GM18498 (cell line): ENCODE measurements around the gene NAP1L4.

Experiments
- ATAC-seq: cut with Tn5 transposase; IDR thresholded peaks from one replicate; pipeline ENCODE4 v1.9.1; 2021; ENCODE audit warnings: mild to moderate bottlenecking, moderate library complexity; ENCODE audit not compliant: unreplicated experiment

NAP1L4 gene

DNA sequence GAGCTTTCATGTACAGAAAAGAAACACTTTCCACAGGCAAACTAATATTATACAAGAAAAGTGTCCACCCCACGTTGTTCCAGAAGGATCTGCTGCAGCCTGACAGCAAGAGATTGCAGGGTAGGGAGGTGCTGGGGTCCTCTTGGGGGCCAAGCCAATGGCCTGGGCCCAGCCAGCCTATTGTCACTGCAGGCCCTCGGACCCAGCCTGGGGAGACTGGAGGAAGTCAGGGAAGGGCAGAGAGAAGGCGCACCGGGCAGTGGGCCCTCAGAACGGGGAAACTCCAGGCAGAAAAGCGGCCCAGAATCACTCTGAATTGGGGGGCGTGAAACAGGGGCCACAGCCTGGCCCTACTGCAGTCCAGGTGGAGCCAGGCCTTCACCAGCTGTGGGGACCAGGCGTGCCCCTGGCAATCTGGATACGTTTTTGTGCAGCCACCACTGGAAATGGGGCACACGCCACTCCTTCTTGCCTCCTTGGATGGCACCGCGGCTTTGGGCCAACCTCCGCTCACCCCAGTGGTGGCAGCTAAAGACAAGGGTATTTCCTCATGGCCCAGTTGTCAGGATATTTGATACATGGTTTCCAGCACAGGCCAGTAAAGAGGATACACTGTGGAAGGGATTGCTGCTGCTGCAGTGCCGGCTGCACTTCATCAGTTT, 3.9 kb upstream of the NAP1L4 start:
- ATAC-seq = no peak

DNA sequence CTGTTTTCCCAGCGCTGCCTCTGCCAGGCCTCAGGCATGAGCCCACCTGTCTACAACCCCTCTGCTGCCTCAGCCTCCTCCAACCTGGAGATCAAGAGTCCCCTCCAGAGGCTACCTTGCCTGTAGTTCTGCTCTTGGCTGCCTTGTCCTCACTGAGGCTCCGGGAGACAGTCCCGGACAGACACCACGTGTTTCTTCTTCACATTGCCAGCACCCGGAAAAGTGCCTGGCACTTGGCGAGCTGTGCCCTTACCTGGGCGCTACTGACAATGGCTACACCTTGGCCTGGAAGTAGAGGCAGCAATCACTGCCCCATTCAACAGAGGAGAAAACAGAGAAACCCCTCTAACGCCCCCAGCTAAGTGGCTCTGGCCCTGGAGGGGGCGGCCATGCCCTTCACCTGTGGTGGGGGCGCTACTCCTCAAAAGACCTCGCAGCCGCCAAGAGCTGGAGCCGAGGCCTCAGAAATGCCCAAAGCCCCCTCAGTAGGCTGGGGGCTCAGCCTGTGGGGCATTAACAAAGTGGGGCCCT, 3.0 kb upstream of the NAP1L4 start:
- ATAC-seq = no peak

GRCh38 chr11:2994336-2994730, 2.2 kb upstream of the NAP1L4 start:
- ATAC-seq = no peak

DNA sequence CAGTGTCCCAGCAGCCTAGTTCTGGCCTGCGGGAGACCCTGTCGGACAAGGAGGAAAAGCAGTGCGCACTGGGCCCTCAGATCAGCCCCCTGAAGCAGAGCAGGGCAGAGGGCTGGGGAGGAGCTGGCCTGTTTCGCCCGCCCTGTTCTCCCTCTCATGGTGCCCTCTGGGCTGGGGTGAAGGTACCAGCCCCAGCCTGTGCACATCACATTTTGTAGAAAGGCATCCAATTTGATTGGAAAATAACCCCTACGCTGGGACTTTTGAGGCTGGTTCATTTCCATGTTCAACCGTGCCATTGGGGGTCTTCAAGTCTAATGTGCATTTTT, 832 bp upstream of the NAP1L4 start:
- ATAC-seq = no peak

DNA sequence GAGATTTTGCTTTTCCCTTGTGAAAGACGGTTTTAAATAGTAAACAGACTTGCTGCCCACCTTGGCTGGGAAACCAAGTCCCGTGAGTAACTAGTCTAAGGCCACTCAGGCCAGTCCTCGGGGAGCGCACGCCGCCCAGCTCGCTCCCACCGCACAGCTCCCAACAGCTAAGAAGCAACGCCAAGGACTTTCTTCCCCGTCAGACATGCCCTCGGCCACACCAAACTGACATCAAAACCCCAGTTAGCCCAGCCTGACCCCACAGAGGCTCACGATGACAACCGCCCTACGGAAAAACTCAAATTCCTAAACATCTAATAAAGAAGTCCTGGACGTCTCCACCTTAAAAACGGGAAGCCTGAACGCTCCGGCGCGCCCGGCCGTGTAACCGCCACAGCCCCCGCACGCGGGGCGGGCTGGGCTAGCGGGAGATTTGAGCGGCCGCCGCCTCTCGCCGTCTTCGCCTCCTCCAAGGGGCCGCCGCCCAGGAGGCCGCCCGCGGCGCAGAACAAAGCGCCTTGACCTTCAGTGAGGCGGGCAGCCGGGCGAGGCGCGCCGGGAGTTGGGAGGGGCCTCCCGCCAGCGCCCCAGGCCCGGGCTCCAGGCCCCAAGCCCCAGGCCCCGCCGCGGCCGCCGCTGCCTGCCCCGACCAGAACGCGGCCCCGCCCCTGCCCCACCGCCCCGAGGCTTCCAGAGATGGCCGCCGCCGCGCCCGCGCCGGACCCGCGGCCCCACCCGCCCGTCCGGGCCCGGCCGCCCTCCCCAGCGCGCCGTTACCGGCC, 486 bp downstream of the NAP1L4 start:
- peak; percentile 43 for ATAC-seq

DNA sequence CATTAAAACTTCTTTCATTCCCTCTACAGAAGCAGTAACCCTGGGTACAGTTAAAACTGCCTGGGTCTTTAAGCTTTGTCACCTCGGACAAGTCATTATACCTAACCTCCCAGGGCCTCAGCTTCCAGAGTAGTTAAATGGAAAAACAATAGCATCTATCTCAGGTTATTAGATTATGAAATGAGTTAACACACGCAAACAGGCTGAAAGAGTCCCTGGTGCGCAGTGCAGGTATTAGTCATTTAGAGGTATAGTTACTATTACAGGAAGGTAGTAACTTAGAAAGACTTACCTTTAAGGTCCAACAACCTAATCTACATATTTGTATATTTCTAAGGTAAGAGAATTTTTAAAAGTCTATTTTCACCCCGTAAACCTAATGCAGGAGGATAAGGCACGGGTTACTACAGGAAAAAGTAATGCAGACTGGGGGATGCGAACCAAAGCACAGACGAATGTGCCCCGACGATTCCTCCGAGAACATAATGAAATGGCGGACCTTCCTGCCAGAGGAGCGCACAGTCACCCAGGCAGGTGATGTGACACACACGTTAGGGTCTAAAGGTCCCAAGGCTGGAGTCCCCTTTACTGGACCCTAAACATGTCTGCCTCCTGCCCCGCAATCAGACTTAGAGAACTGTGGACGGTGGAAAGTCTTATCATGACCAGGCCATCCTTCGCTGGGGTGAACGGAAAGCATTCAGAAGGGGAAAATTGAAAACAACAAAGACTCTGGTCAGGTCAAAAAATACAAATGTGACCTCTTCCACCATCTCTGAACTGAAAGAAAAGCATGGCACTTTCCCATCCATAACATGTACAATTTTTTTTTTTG, 1.3 kb downstream of the NAP1L4 start:
- ATAC-seq = no peak

GRCh38 chr11:2989551-2989950, 2.6 kb downstream of the NAP1L4 start:
- no peak for ATAC-seq

DNA sequence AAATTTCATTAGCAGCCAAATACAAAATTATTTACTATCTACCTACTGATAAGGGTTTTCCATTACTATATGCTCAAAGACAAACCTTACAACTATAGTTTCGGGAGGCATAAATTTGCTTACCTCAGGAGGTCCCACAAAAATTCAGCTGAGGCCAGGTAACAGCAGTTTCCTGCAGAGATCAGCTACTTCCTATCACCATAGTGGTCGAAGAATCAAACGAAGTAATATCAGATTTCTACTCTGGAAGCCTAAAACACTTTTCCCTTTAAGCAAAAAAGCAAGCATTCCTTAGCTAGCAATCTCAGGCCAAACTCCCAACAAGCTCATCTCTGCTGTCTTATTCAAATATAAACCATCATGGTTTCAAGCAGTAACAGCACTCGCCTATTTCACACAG, 3.1 kb downstream of the NAP1L4 start:
- ATAC-seq = no peak

DNA sequence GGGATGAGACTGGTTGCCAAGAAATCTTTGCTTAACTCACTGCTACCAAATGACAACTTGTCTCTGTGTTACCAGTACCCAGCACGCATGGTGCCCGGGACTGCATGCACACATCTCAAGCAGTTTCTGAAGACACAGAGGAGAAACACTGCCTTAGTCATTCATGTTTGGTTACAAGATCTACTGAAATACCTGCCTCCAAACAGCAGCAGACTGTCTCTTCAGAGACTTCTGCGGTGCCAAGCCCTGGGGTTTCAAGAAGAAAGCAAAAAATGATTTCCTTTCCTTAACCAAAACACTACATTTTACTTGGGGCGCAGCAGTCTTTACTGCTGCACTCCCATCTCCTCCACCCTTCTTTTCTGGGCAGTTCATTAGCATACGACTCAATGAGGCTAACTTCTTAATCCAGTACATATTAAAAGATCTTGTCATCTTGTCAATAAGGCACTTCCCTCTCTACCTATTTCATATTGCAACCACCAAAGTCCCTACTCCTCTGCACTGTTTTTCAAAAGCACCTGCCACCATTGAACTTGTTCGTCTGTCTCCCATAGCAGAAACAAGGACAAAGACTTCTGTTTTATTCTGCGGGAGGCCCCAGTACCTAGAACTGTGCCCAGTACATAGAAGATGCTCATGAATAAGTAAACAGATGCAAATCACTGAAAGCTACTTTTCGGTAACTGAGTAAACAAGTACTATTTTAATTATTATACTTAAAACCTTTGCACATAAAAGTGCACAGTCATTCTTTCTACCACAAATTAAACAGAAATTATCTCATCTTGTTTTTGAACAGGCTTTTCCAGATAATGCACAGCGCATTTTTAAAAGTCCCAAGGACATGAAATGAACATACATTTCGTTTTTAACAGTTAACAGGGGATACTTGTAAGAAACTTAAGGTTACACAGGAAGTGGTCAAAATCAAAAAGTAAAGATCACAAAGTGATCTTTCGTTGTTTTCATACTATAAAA, 4.0 kb downstream of the NAP1L4 start:
- ATAC-seq = no peak

- ATAC-seq = no peak
Observed at GRCh38 chr11:2983908-2984307, 8.2 kb downstream of the NAP1L4 start.

GRCh38 chr11:2982214-2982613, 9.9 kb downstream of the NAP1L4 start:
- no peak for ATAC-seq

DNA sequence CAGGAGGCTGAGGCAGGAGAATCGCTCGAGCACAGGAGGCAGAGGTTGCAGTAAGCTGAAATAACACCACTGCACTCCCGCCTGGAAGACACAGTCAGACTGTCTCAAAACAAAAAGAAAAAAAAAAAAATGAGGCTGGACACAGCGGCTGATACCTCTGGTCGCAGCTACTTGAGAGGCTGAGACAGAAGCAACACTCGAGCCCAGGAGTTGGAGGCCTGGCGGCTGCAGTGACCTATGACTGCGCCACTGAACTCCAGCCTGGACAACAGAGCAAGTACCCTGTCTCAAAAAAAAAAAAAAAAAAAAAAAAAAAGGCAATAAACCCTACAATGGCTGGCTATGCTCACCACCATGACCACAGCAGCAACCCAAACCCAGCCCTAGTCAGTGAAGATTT, 11.0 kb downstream of the NAP1L4 start:
- no peak for ATAC-seq

- ATAC-seq = no peak
Observed at GRCh38 chr11:2980168-2980840, 11.8 kb downstream of the NAP1L4 start.

- no peak for ATAC-seq
Observed at GRCh38 chr11:2977113-2977512, 15.0 kb downstream of the NAP1L4 start.

DNA sequence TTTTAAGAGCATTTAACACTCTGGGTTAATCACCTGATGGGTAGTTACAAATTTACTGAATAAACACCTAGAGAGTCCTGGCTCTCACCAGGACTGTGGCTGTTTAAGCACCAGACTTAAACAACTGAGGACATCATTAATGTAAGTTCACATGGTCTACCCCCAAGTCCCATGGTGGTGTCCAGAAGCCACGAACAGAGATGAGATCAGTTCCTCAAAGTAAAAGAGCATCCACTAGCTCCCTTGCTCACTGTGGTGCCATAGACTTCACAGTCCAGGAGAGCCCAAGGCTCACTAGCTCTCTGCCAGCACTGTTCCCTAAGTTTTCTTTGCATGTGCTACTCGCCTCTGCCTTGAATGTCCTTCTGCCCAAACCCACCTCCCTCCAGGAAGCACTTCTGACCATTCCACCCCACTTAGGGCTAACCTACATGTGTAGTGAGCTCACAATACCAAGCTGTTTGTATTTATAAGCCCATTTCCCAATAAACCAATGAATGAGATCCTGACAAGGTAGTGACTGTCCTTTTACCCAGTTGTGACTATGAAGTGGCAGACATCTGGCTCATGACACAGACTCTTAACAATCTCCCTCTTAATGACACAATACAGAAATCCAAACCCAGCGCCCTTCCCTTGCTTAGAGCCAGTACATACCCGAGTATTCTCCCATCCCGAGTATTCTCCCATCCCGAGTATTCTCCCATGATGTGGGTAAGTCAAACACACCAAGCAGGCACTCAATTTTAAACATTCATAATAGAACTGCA, 15.7 kb downstream of the NAP1L4 start:
- ATAC-seq = no peak

DNA sequence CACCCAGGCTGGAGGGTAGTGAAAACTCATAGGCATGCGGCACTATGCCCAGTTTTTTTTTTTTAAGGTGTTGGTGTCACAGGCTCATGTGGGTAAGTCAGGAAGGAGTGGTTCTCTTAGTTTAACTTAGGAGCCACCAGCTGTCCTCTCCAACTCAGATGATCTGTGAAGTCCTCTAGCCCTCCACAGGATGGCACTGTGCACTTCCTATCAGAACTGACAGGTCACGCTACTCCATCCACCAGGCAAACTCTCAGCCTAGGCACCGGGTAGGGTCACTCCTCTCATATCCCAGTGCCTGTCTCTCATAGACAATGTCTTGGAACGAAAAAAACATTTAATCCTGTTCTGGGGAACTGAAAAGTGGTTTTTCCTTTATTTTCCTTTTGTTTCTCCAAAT, 16.5 kb downstream of the NAP1L4 start:
- ATAC-seq = no peak

GRCh38 chr11:2974272-2974671, 17.9 kb downstream of the NAP1L4 start:
- no peak for ATAC-seq

GRCh38 chr11:2968341-2968900, 23.7 kb downstream of the NAP1L4 start:
- no peak for ATAC-seq

- ATAC-seq = no peak
Observed at GRCh38 chr11:2964782-2965181, 27.3 kb downstream of the NAP1L4 start.
